ENCODE data around the gene KRT33A. TPM values are rescaled to one million over a fixed set of nuclear protein-coding genes. Genes with fewer than 3 reads are reported as not detected.

KRT33A gene
- total RNA-seq, 1 donor from 2014 or later = not detected

GRCh38 chr17:41333098-41333497 is 17.5 kb downstream of the KRT33A start:
- no peak for DNase-seq (ENCODE audit: low spot score in 2 of 2)
- FAIRE-seq = no peak

- no peak for DNase-seq (ENCODE audit: low spot score in 2 of 2)
These were observed 18.4 kb downstream of the KRT33A start for GRCh38 chr17:41332239-41332638.

GRCh38 chr17:41331606-41332005 is 19.0 kb downstream of the KRT33A start:
- DNase-seq (ENCODE audit: low spot score in 2 of 2) = no peak
- FAIRE-seq = no peak

More at GRCh38 chr17:41332239-41332638, 18.4 kb downstream of the KRT33A start:
- no peak for FAIRE-seq

GRCh38 chr17:41329279-41329948 is 21.2 kb downstream of the KRT33A start:
- DNase-seq (ENCODE audit: low spot score in 2 of 2) (peak in 1 of 2 donors; percentile 40), FAIRE-seq (no peak)

- DNase-seq (ENCODE audit: low spot score in 2 of 2) = no peak
- no peak for FAIRE-seq
These were observed 22.4 kb downstream of the KRT33A start for GRCh38 chr17:41328207-41328606.

GRCh38 chr17:41327411-41328120 is 23.1 kb downstream of the KRT33A start:
- FAIRE-seq = no peak

GRCh38 chr17:41326173-41327145 is 24.2 kb downstream of the KRT33A start:
- FAIRE-seq (no peak), DNase-seq (ENCODE audit: low spot score in 2 of 2) (no peak)

More at GRCh38 chr17:41327411-41328120, 23.1 kb downstream of the KRT33A start:
- DNase-seq (ENCODE audit: low spot score in 2 of 2) = no peak

- no peak for FAIRE-seq
- no peak for DNase-seq (ENCODE audit: low spot score in 2 of 2)
These were observed 25.0 kb downstream of the KRT33A start for GRCh38 chr17:41325611-41326010.

- no peak for DNase-seq (ENCODE audit: low spot score in 2 of 2)
- FAIRE-seq = no peak
These were observed 25.5 kb downstream of the KRT33A start for GRCh38 chr17:41325126-41325525.

- DNase-seq (ENCODE audit: low spot score in 2 of 2) (no peak), FAIRE-seq (no peak)
These were observed 26.2 kb downstream of the KRT33A start for GRCh38 chr17:41324180-41325075.

- FAIRE-seq = no peak
These were observed 27.4 kb downstream of the KRT33A start for GRCh38 chr17:41322903-41323895.

GRCh38 chr17:41322094-41322902 is 28.3 kb downstream of the KRT33A start:
- FAIRE-seq (no peak), DNase-seq (ENCODE audit: low spot score in 2 of 2) (peak; percentile 23 to 25)

More at GRCh38 chr17:41322903-41323895, 27.4 kb downstream of the KRT33A start:
- DNase-seq (ENCODE audit: low spot score in 2 of 2) = no peak

- FAIRE-seq (no peak), DNase-seq (ENCODE audit: low spot score in 2 of 2) (no peak)
These were observed 32.4 kb downstream of the KRT33A start for GRCh38 chr17:41318231-41318630.

- DNase-seq (ENCODE audit: low spot score in 2 of 2) = no peak
- FAIRE-seq = no peak
These were observed 34.7 kb downstream of the KRT33A start for GRCh38 chr17:41315814-41316445.

- DNase-seq (ENCODE audit: low spot score in 2 of 2) (no peak), FAIRE-seq (no peak)
These were observed 35.3 kb downstream of the KRT33A start, which contains the start of gene KRTAP17-1 for GRCh38 chr17:41315204-41315794. TSS of gene KRTAP17-1 (minus strand) at chr17:41315710. CDS start at chr17:41315650, 60 bp downstream.

GRCh38 chr17:41311111-41311510 is 39.5 kb downstream of the KRT33A start:
- FAIRE-seq (no peak), DNase-seq (ENCODE audit: low spot score in 2 of 2) (no peak)

- FAIRE-seq = no peak
- DNase-seq (ENCODE audit: low spot score in 2 of 2) = no peak
These were observed 41.7 kb downstream of the KRT33A start, which contains the start of gene KRTAP16-1 for GRCh38 chr17:41308918-41309359. TSS of gene KRTAP16-1 (minus strand) at chr17:41309309. CDS start at chr17:41309253, 56 bp downstream.
